ENCODE results near the gene STEAP3.

STEAP3 gene

DNA sequence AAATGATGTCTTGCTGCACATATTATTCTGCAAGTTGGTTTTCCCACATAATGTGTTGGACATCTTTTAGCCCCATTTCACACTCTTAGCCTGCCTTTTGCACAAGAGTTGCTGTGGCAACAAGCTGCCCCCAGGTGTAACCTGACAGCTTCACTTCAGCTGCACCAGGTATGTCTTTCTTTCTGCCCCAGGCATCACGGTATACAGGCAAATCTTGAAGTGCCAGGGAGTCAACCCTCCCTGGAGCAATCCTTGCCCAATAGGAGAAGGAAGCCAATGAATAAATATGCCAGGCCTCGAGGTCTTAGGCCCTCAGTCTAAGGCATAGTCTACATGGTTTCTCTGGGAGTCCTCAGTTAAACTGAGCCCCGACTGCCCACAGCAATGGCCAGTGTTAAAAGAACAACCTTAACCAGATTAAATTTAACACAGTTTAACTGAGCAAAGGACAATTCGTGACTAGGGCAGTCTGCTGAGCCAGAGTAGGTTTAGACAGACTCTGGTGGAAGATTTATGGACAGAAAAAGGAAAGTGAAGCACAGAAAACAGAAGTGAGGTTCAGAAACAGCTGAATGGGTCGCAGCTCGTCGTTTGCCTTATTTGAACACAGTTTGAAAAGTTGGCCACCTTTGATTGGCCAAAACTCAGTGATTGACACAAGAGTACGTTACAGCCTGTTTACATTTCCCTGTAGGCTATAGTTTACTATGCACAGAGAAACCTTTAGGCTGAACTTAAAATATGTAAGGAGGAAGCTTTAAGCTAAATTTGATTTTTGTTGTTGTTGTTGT is 33.1 kb upstream of the STEAP3 start:
- DNase-seq (ENCODE audit: low read depth), result peak; percentile 20
- no peak overlapping the region for H3K4me3 ChIP-seq (ENCODE audit: low read length)
- TF ChIP-seq, protein P1, sequence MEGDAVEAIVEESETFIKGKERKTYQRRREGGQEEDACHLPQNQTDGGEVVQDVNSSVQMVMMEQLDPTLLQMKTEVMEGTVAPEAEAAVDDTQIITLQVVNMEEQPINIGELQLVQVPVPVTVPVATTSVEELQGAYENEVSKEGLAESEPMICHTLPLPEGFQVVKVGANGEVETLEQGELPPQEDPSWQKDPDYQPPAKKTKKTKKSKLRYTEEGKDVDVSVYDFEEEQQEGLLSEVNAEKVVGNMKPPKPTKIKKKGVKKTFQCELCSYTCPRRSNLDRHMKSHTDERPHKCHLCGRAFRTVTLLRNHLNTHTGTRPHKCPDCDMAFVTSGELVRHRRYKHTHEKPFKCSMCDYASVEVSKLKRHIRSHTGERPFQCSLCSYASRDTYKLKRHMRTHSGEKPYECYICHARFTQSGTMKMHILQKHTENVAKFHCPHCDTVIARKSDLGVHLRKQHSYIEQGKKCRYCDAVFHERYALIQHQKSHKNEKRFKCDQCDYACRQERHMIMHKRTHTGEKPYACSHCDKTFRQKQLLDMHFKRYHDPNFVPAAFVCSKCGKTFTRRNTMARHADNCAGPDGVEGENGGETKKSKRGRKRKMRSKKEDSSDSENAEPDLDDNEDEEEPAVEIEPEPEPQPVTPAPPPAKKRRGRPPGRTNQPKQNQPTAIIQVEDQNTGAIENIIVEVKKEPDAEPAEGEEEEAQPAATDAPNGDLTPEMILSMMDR (IDR thresholded peaks at IDR 0.05; ENCODE audit: insufficient read depth, low read depth, low read length, missing control alignments), result no peak

DNA sequence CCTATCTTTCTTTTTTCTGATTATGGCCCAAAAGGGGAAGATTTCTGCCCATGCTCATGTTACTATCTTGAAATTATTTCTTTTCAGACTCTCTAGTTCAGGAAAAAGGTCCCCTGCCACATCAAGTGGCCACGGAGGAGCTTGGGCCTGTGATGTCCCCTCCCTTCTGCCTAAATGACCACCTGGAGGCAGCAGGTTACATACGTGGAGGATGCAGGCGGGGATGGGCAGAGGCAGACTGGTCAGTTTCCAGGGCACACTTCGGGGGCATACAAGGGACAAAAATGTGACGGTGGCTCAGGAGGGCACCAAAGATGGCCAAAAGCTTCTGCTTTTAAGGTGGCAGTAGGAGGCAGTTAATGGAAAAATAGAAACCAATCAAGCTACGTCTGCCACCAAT is 30.7 kb upstream of the STEAP3 start:
- TF ChIP-seq, protein P1 (IDR thresholded peaks at IDR 0.05; ENCODE audit: insufficient read depth, low read depth, low read length, missing control alignments), result no peak
- H3K4me3 ChIP-seq (ENCODE audit: low read length), result no peak overlapping the region
- no peak for DNase-seq (ENCODE audit: low read depth)

DNA sequence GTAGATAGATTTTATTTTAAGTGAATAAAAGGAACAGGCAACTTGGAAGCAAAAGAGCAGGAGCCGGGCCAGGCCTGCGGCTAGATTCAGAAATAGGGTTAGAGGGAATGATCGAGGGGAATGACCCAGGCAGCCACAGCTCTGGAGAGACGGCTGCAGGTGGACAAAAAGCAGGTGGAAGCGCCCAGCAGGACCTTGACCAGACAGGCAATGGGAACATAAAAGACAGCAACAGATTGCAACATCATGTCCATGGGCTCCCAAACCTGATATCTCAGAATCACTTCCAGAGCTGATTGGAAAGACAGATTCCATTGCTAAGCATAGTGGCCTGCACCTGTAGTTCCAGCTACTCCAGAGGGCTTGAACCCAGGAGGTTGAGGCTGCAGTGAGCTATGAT is 28.6 kb upstream of the STEAP3 start:
- H3K4me3 ChIP-seq (ENCODE audit: low read length), result no peak overlapping the region
- DNase-seq (ENCODE audit: low read depth), result no peak
- TF ChIP-seq, protein P1 (IDR thresholded peaks at IDR 0.05; ENCODE audit: insufficient read depth, low read depth, low read length, missing control alignments), result no peak

DNA sequence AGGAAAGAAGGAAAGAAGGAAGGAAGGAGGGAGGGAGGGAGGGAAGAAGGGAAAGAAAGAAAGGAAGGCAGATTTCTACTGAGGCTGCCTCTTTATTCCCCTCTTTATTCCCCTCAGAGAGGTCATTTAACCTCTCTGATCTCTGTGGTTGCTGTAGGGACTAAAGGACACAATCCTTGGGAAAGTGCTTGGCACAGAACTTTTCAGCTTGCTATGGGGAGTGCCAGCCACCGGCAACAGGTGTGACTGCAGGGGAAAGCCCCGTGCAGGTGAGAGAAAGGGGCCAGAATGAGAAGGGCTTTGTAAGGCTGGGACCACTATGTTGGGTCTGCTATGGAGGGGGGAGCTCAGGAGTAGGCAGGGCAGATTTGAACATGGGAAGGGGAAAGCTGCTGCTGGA is 27.7 kb upstream of the STEAP3 start:
- H3K4me3 ChIP-seq (ENCODE audit: low read length), result no peak overlapping the region
- TF ChIP-seq, protein P1 (IDR thresholded peaks at IDR 0.05; ENCODE audit: insufficient read depth, low read depth, low read length, missing control alignments), result no peak
- DNase-seq (ENCODE audit: low read depth), result no peak

DNA sequence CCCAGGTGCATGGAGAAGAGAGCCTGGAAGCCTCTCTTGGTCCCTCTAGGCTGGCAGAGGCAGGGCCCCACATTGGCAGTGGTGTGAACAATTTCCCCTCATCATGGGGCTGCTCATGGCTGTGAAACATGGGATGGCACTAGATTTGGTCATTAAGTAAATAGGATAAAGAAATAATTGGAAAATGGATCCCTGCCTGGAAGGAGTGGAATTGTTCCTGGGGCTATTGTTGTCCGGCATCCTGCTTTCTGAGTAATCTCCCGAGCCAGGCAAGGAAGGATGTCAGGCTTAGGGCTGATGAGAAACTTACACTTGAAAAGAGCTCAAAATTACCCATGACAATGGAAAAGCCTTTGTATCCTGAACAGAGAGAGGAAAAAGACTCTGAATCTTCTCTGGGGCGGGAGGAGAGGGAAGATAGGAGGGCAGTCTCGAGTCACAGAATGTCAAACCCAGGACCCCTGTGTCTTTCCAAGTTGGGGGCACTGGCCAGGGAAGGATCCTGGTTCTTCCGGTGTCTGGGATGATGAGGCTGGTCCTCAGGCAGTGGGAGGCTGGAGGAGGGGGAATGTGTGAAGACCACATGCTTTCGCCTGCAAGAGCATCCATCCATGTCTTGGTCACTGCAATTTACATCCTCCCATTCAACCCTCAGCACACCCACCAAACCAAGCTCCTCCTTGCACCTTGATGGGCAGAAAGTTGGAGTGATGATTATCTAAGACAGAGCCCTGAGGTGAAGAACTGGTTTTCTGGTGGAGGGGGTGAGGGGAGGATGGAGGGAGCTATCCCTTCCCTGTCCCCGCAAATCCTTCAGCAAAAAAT is 27.1 kb upstream of the STEAP3 start:
- no peak overlapping the region for H3K4me3 ChIP-seq (ENCODE audit: low read length)
- TF ChIP-seq, protein P1 (IDR thresholded peaks at IDR 0.05; ENCODE audit: insufficient read depth, low read depth, low read length, missing control alignments), result no peak
- peak; percentile 85 for DNase-seq (ENCODE audit: low read depth)

DNA sequence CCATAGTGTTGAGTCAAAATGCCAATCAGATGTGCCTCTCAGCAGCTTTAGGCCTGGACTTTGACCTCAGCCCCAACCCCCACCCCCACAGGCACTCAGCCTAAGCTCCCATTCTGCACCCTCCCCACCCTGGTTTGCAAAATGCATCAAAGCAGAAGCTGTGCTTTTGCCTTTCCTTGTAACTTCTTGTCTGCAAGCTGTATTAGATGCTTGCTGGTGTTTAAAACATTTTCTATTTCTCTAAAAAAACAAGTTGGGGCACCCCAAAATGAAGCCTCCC is 26.6 kb upstream of the STEAP3 start:
- no peak overlapping the region for H3K4me3 ChIP-seq (ENCODE audit: low read length)
- TF ChIP-seq, protein P1 (IDR thresholded peaks at IDR 0.05; ENCODE audit: insufficient read depth, low read depth, low read length, missing control alignments), result no peak
- DNase-seq (ENCODE audit: low read depth), result no peak

All from epithelial cell of esophagus (primary cell).